HepG2 (cell line): Measurements from ENCODE around the gene B4GALT7. TPM values are rescaled to one million over a fixed set of nuclear protein-coding genes. Genes with fewer than 3 reads are reported as not detected.

Experiments used
- HOXA5 ChIP-seq: sonication (generic); formaldehyde crosslinking; IDR thresholded peaks from 2 replicates; pipeline ENCODE4 v1.4.0; 2020; ENCODE audit warnings: missing genetic modification reagents
- HOXA9 ChIP-seq: sonication (generic); formaldehyde crosslinking; IDR thresholded peaks from 2 replicates; pipeline ENCODE4 v1.8.1; 2022; ENCODE audit warnings: missing genetic modification reagents, mild to moderate bottlenecking, moderate library complexity, borderline replicate concordance
- KMT2B ChIP-seq: IDR thresholded peaks from 2 replicates; pipeline ENCODE4 v1.6.1; 2016; ENCODE audit warnings: missing genetic modification reagents, missing compliant biosample characterization
- MEIS2 ChIP-seq: sonication (generic); formaldehyde crosslinking; IDR thresholded peaks from 2 replicates; pipeline ENCODE4 v1.9.0; 2021; ENCODE audit warnings: mild to moderate bottlenecking, missing genetic modification reagents
- MTF1 ChIP-seq: sonication (generic); formaldehyde crosslinking; IDR thresholded peaks from 2 replicates; pipeline ENCODE4 v1.5.0; 2020; ENCODE audit warnings: missing genetic modification reagents
- MYC ChIP-seq: sonication (generic); formaldehyde crosslinking; IDR thresholded peaks from 2 replicates; pipeline ENCODE4 v1.9.0; 2021; ENCODE audit warnings: missing genetic modification reagents, borderline replicate concordance
- RCOR2 ChIP-seq: IDR thresholded peaks from 2 replicates; pipeline ENCODE4 v1.6.1; 2016; ENCODE audit warnings: missing biosample characterization, missing genetic modification reagents
- RNF219 ChIP-seq: sonication (generic); formaldehyde crosslinking; IDR thresholded peaks from 2 replicates; pipeline ENCODE4 v1.5.0; 2020; ENCODE audit warnings: mild to moderate bottlenecking, missing genetic modification reagents
- TMF1 ChIP-seq: sonication (generic); formaldehyde crosslinking; IDR thresholded peaks from 2 replicates; pipeline ENCODE4 v1.8.1; 2022; ENCODE audit warnings: low read depth, missing genetic modification reagents
- ZIK1 ChIP-seq: sonication (generic); formaldehyde crosslinking; IDR thresholded peaks from 2 replicates; pipeline ENCODE4 v1.5.0; 2020; ENCODE audit warnings: mild to moderate bottlenecking, low read depth, missing genetic modification reagents, borderline replicate concordance
- ZNF101 ChIP-seq: sonication (generic); formaldehyde crosslinking; IDR thresholded peaks from 2 replicates; pipeline ENCODE4 v1.4.0; 2020; ENCODE audit warnings: mild to moderate bottlenecking, low read depth, missing genetic modification reagents, borderline replicate concordance
- ZNF564 ChIP-seq: sonication (generic); formaldehyde crosslinking; IDR thresholded peaks from 2 replicates; pipeline ENCODE4 v1.8.1; 2023; ENCODE audit warnings: mild to moderate bottlenecking, missing genetic modification reagents
- ZSCAN25 ChIP-seq: sonication (generic); formaldehyde crosslinking; IDR thresholded peaks from 2 replicates; pipeline ENCODE4 v1.8.0; 2022; ENCODE audit warnings: mild to moderate bottlenecking, missing genetic modification reagents
- polyA plus RNA-seq, 8 experiments: library from polyadenylated mRNA; depleted of rRNA in 3 of 8; stranded (reverse) in 7 of 8; unstranded in 1 of 8; fragments of >200 nt; fragmentation: Illumina TruSeq in 4 of 8; extraction: Trizol in 4 of 8; gene quantifications; 2 replicates each; pipeline versions ENCODE4 v1.2.1 to v1.2.3, GENCODE V29; 2011 to 2016; ENCODE audit warnings: low read depth in 4 of 8, missing spikeins in 1 of 8, mixed read lengths in 1 of 8; ENCODE audit not compliant: insufficient read depth in 1 of 8
- total RNA-seq, 5 experiments: library from RNA; depleted of rRNA; stranded (reverse); fragments of >200 nt; fragmentation: Illumina TruSeq; extraction: Trizol; gene quantifications; 2 replicates each; pipeline ENCODE4 v1.2.3, GENCODE V29; 2016; ENCODE audit warnings: low read depth in 1 of 5
- TF ChIP-seq, protein P1 (sequence below): sonication (generic); formaldehyde crosslinking; IDR thresholded peaks from 2 replicates; pipeline ENCODE4 v1.4.0; 2020; ENCODE audit warnings: missing genetic modification reagents, borderline replicate concordance
- TF ChIP-seq, protein P2 (sequence below): sonication (generic); formaldehyde crosslinking; conservative IDR thresholded peaks from 2 replicates; pipeline ENCODE4 v1.5.0; 2020; ENCODE audit warnings: missing genetic modification reagents
- TF ChIP-seq, protein P3 (sequence below): sonication (generic); formaldehyde crosslinking; IDR thresholded peaks from 2 replicates; pipeline ENCODE4 v1.4.0; 2020; ENCODE audit warnings: missing genetic modification reagents
- TF ChIP-seq, protein P4 (sequence below): sonication (generic); formaldehyde crosslinking; IDR thresholded peaks from 2 replicates; pipeline ENCODE4 v1.4.0; 2020; ENCODE audit warnings: missing genetic modification reagents

Gene B4GALT7
- total and polyA plus RNA-seq, 2 of the 13 experiments (the other 11 are each of a cell fraction or from before 2014, with no cell fraction given) = 16.4 to 20.5 TPM

GRCh38 chr5:177592010-177592834, 7.7 kb upstream of the B4GALT7 start, which contains the start of gene TMED9 (continued):
- TF ChIP-seq, protein P1, sequence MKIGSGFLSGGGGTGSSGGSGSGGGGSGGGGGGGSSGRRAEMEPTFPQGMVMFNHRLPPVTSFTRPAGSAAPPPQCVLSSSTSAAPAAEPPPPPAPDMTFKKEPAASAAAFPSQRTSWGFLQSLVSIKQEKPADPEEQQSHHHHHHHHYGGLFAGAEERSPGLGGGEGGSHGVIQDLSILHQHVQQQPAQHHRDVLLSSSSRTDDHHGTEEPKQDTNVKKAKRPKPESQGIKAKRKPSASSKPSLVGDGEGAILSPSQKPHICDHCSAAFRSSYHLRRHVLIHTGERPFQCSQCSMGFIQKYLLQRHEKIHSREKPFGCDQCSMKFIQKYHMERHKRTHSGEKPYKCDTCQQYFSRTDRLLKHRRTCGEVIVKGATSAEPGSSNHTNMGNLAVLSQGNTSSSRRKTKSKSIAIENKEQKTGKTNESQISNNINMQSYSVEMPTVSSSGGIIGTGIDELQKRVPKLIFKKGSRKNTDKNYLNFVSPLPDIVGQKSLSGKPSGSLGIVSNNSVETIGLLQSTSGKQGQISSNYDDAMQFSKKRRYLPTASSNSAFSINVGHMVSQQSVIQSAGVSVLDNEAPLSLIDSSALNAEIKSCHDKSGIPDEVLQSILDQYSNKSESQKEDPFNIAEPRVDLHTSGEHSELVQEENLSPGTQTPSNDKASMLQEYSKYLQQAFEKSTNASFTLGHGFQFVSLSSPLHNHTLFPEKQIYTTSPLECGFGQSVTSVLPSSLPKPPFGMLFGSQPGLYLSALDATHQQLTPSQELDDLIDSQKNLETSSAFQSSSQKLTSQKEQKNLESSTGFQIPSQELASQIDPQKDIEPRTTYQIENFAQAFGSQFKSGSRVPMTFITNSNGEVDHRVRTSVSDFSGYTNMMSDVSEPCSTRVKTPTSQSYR (CRISPR knock-in tag) = peak; percentile 30; the same call in 1 of the 2 replicates
- peak; percentile 78; the same call in 1 of the 2 replicates for TF ChIP-seq TMF1 (CRISPR knock-in tag)
- 0 out of 2 replicates have a peak, but pooled peaks have one; percentile 44 for TF ChIP-seq KMT2B
- no peak for TF ChIP-seq MTF1 (CRISPR knock-in tag)
- no peak for TF ChIP-seq RCOR2 (CRISPR knock-in tag)
- 0 out of 2 replicates have a peak, but pooled peaks have one; percentile 72 for TF ChIP-seq ZNF564 (CRISPR knock-in tag)
- TF ChIP-seq, protein P2, sequence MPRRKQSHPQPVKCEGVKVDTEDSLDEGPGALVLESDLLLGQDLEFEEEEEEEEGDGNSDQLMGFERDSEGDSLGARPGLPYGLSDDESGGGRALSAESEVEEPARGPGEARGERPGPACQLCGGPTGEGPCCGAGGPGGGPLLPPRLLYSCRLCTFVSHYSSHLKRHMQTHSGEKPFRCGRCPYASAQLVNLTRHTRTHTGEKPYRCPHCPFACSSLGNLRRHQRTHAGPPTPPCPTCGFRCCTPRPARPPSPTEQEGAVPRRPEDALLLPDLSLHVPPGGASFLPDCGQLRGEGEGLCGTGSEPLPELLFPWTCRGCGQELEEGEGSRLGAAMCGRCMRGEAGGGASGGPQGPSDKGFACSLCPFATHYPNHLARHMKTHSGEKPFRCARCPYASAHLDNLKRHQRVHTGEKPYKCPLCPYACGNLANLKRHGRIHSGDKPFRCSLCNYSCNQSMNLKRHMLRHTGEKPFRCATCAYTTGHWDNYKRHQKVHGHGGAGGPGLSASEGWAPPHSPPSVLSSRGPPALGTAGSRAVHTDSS (CRISPR knock-in tag) = 0 out of 2 replicates have a peak, but pooled peaks have one; percentile 89
- peak; percentile 77; the same call in 1 of the 2 replicates for TF ChIP-seq MEIS2
- TF ChIP-seq ZSCAN25 = 0 out of 2 replicates have a peak, but pooled peaks have one; percentile 41
- TF ChIP-seq, protein P3, sequence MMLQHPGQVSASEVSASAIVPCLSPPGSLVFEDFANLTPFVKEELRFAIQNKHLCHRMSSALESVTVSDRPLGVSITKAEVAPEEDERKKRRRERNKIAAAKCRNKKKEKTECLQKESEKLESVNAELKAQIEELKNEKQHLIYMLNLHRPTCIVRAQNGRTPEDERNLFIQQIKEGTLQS (CRISPR knock-in tag) = 0 out of 2 replicates have a peak, but pooled peaks have one; percentile 21
- TF ChIP-seq, protein P4, sequence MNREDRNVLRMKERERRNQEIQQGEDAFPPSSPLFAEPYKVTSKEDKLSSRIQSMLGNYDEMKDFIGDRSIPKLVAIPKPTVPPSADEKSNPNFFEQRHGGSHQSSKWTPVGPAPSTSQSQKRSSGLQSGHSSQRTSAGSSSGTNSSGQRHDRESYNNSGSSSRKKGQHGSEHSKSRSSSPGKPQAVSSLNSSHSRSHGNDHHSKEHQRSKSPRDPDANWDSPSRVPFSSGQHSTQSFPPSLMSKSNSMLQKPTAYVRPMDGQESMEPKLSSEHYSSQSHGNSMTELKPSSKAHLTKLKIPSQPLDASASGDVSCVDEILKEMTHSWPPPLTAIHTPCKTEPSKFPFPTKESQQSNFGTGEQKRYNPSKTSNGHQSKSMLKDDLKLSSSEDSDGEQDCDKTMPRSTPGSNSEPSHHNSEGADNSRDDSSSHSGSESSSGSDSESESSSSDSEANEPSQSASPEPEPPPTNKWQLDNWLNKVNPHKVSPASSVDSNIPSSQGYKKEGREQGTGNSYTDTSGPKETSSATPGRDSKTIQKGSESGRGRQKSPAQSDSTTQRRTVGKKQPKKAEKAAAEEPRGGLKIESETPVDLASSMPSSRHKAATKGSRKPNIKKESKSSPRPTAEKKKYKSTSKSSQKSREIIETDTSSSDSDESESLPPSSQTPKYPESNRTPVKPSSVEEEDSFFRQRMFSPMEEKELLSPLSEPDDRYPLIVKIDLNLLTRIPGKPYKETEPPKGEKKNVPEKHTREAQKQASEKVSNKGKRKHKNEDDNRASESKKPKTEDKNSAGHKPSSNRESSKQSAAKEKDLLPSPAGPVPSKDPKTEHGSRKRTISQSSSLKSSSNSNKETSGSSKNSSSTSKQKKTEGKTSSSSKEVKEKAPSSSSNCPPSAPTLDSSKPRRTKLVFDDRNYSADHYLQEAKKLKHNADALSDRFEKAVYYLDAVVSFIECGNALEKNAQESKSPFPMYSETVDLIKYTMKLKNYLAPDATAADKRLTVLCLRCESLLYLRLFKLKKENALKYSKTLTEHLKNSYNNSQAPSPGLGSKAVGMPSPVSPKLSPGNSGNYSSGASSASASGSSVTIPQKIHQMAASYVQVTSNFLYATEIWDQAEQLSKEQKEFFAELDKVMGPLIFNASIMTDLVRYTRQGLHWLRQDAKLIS = no peak
- TF ChIP-seq ZNF101 = no peak
- TF ChIP-seq HOXA5 (CRISPR knock-in tag) = peak; percentile 85
- 0 out of 2 replicates have a peak, but pooled peaks have one; percentile 55 for TF ChIP-seq HOXA9 (CRISPR knock-in tag)
- peak; percentile 84; the same call in 1 of the 2 replicates for TF ChIP-seq MYC (CRISPR knock-in tag)
- TF ChIP-seq RNF219 (CRISPR knock-in tag) = no peak
- peak; percentile 53; the same call in 1 of the 2 replicates for TF ChIP-seq ZIK1 (CRISPR knock-in tag)
